Activated CD4-positive, alpha-beta T cell treated with anti-CD3 and anti-CD28 coated beads, Interleukin-10, Interleukin-2, amounts not matched to agents 100 ng/mL and 50 ng/mL, durations not matched to agents 16 hours and 8 hours (primary cell): ENCODE measurements around the gene MYADML2.
"Not testable (repeated sequence)": the region's sequence is repeated elsewhere in the genome, so short reads cannot be mapped to it uniquely, and the experiment has no call there.

Experiments used
- DNase-seq: peaks from one replicate; pipeline ENCODE4 v3.0.0-alpha.2; 2020

The MYADML2 gene

DNA sequence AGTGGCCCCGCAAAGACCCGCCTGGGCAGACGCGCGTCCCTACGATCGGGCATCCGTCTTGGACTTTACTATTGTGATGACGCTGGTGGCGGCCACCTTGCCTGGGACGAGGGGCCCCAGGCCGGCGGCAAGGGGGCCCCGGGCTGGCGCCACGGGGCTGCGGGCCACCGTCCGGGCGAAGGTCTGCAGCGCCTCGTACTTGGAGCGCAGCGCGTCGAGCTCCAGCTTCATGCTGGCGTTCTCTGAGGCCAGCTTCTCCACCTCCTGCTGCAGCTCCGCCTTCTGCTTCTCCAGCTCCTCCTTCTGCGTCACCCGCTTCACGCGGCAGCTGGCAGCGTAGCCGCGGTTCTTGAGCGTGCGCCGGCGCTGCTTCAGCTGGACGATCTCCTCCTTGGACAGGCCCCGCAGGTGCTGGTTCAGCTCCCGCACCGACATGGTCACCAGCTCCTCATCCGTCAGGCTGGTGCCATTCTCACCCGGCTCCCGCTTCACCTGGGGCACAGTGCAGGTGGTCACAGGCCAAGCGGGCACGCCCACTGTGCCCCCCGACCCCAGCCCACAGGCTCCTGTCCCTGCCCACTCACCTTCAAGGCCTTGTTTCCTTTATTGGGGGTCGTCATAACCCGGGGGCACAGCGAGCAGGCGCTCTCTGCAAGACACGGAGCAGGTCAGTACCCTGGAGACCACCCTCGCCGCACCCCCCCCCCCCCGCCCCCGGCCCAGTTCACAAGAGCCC lies 24.3 kb downstream of the MYADML2 start:
- DNase-seq: no peak

DNA sequence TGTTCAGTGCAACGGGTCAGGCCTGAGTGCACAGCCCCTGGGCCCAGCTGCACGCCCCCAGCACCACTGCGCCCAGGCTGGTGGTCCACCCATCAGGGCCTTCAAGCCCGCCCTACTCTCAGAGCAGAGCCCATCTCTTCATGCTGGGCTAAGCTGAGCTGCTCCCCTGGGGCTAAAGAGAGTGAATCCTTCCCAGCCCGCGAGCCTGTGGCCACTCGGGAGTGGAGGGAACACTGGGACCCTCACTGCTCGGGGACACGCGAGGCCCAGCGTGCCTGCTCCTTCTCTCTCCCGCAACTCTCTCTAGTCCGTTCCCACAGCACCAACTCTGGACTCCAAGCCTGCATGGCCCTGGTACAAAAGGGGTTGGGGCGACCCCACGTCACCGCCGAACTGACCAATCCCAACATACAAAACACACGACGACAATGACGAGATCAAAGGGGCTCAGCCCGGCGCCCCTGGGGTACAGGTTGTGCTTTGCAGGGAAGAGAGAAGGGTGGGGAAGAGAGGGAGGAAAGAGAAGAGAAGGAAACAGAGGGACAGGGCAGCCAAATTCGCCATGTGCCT lies 25.0 kb downstream of the MYADML2 start:
- no peak for DNase-seq

DNA sequence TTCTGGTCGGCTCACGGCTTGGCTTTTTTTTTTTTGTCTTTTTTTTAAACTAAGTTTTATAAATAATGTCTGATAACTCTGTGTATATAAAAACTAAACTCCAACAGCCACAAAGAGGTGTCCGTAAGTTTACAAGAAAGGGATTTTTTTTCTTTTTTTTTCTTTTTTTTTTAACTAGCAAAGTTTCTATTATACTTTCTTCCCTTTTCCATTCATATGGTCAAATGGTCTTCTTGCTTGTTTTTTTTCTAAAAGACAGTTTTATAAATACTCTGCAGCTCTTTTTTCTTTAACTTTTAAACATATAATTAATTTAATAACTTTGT lies 25.5 kb downstream of the MYADML2 start:
- DNase-seq: no peak

DNA sequence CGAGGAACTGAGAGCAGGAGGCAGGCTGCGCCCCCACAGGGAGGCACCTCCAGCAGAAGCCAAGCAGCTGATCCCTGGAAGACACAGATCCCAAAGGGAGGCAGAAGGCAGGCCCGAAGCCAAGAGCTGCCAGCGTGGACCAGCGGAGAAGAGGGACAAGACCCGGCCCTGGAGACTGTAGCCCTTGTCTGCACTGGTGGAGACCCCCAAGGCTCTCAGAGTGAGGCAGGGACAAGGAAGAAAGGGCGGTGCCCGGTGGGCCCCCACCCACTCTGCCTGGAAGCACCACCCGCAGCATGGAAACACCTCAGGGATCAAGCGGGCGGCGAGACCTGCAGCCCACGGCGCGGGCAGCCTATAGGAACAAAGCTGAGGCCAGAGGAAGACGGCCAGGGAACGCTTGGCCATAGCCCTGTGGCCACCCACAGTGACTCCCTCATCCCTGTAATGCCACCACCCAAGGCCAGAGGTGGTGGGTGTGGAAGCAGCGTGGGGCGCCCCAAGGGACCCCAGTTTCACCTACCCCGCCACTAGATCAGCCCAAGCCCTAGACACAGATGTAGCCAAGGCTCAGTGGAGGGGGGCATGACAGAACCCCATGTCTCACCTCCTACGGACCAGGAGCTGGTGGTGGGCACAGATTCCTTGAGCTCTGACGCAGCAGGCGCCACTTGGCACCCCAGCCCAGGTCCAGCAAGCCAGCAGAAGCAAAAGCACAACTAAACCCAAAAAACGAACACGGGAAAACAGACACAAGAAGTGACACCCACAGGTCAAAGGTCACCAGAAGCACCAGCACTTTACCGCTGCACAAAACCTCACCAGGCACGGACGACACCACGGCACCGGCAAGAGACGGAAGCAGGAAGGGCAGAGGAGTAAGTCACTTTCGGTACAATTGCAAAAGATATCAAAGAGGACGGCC lies 26.2 kb downstream of the MYADML2 start:
- no peak for DNase-seq

DNA sequence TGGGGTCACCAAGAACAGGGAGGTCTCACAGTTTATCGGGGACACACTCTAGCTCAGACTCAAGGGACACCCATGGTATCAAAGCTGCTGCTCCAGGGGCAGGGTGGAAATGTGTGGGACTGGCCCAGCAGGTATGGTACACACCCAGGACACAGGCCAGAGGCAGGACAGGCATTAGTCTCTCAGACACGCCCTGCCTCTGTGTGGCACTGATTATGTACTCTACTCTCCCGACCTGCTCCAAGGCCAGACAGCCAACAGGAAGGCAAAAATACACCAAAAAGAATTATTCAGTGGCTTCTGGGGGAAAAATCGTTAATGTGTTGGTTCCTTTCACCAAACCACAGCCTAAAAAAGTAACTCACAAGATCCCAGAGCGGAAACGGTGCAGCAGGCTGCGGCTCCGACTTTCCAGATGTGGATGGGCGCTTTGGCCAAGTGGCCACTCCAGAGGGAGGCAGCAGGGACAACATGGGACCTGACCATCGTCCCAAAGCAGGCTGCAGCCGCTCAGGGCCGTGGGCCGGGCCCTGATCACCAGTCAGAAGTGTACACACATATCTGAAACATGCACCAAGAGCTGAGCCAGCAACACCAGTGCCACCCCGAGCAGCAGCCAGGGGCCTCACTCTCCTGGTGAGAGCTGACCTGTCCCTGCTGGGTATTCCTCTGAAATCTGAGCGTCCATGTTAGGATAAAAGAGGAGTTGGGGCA lies 28.0 kb downstream of the MYADML2 start:
- DNase-seq: no peak

DNA sequence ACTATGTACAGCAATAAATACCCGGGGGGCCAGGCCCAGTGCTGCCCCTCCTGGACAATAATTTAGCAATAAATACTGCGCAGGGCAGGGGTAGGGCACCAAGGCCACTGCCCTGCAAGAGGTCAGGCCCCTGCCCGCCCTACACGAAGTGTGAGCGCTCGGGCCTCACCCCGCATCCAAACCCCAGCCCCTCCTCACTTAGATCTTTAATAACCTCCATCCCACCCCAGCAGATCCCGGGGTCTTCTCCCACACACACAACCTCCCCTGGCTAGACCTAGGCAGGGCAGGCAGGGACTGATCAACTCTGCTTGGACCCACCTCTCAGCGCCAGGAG lies 28.7 kb downstream of the MYADML2 start:
- DNase-seq: not testable (repeated sequence)

DNA sequence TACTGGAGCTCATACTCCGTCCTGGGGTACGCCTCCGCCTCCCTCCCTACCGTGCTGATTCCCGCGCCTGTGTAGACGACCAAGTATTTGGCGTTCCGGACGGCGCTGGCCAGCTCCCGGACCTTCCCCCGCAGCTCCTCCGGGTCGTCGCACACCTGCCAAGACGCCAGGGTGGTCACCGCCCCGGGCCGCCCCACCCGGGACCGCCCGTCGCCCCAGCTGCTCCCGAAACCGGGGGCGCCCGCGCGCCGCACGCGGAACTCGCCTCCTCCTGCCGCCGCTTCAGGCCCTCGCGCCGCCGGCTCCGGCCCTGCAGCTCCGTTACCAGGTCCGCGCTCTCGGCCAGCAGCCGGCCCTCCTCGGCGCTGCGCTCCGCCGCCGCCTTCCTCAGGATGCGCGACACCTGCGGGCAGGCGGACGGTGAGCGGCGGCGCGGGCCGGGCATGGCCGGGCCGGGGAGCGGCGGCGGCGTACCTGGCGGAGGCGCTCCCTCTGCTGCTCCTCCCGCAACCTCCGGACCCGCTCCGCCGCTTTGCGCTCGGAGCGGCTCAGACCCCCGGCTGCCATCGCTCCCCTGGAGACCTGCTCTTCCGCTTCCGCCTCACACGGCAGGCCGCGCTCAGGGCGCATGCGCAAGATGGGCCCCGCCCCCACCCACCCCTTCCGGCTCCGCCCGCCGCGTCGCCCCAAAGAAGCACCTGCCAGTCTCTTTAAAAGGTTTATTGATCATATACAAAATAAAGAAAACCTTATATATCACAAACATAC lies 29.3 kb downstream of the MYADML2 start, which contains the start of gene SIRT7:
Gene SIRT7 (minus strand): TSS at position 612 of the 768 bp plus-strand sequence. CDS start 45 bp downstream, at position 567.
- DNase-seq: peak; percentile 90

DNA sequence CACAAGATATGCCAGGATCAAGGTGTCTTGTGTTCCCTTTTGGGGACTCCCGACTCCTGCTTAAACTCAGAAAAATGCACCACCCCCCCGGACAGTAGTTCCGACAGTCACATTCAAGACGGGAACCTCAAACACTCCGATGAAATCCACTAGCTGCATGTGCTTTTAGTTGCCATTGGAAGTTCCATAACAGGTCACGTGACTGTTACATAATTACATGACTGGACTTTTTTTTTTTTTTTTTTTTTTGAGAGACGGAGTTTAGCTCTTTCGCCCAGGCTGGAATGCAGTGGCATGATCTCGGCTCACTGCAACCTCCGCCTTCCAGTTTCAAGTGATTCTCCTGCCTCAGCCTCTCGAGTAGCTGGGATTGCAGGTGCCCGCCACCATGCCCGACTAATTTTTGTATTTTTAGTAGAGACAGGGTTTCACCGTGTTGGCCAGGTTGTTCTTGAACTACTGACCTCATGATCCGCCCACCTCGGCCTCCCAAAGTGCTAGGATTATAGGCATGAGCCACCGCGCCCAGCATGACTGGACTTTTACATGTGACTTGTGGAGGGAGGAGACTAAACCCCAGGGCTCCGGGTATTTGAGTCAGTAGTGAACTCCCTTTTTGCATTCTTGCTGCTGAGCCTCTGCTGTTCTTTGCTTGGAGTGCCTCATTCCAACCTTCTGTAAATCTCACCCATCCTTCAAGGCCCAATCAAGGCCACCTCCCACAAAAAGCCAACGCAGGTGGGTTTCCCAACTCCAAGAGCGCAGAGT lies 30.6 kb downstream of the MYADML2 start:
- no peak for DNase-seq

DNA sequence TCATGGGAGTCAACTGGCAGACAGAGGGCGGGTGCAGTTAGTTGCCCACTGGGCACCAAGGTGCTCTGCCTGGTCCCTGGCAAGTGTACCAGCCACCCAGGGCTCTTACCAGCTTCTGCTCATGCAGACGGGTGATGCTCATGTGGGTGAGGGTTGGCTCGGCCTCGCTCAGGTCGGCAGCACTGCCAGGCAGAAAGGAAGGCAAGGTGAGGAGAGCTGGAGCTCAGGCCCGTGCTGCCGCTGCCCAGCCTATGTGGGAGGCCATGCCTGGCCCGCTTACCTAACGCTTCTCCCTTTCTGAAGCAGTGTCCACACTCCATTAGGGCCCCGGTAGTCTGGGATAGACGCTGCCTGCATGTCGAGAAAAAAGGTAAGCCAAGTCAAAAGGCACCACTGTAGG lies 31.7 kb downstream of the MYADML2 start:
- DNase-seq: no peak

DNA sequence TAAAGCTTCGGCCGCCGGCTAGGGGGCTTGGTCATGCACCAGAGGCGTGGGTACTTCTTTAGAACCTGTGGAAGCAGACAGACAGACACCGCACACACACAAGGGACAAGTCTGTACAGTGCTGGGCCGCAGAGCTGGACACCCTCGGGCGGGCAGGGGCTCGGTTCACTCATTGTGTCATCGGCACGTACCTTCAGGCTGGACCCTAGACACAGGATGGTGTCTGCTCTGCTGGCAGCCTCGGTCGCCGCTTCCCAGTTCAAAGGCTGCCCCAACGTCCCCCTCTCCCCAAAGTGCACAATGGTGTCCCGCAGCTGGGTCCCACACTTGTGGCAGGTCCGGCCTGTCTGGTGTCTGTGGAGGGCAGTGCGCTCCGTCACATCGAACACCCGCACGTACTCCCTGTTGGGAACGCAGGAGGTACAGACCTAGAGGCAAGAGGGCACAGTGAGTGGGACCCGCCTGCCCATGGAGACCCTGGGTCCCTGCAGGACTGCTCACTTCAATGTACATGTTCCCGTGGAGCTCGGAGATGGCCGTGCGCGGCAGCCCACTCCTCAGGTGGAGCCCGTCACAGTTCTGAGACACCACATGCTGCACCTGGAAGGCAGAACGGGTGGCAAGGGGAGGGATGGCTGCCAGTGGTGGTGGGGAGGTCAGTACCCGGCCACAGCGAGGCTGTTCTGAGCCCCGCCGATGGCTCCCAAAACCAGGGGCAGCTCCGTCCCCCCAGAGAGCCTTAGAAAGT lies 32.8 kb downstream of the MYADML2 start:
- no peak for DNase-seq

DNA sequence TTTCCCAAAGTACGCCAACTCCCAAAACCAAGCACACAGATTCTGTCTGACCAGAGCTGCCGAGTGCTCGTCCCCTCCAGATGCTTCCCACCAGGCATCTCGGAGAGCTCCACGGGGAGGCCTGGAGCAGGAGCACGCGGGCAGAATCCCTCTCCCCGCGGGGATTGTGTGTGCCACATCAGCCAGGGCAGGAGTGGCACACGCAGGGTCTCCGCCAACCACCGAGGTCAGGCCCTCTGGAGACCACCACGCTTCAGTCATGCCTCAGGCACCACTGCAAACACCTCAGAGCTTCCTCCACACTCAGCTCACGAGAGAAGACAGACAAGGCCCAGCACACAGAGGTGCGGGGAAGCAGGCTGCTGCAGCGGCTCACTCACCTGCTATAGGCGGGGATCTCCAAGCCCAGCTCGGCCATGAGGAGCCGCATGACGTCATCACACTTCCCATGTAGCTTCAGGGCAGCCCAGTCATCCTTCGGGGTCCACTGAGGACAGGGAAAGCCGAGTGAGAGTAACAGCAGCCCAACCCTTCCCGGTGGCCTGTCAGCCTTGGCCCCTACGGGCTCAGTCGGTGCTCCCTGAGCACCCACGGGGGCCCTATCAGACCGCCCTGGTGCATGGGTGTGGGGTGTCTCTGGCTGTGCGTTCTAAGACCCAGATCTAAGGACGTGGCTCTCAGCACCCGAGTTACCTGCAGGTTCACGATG lies 33.5 kb downstream of the MYADML2 start:
- DNase-seq: no peak

DNA sequence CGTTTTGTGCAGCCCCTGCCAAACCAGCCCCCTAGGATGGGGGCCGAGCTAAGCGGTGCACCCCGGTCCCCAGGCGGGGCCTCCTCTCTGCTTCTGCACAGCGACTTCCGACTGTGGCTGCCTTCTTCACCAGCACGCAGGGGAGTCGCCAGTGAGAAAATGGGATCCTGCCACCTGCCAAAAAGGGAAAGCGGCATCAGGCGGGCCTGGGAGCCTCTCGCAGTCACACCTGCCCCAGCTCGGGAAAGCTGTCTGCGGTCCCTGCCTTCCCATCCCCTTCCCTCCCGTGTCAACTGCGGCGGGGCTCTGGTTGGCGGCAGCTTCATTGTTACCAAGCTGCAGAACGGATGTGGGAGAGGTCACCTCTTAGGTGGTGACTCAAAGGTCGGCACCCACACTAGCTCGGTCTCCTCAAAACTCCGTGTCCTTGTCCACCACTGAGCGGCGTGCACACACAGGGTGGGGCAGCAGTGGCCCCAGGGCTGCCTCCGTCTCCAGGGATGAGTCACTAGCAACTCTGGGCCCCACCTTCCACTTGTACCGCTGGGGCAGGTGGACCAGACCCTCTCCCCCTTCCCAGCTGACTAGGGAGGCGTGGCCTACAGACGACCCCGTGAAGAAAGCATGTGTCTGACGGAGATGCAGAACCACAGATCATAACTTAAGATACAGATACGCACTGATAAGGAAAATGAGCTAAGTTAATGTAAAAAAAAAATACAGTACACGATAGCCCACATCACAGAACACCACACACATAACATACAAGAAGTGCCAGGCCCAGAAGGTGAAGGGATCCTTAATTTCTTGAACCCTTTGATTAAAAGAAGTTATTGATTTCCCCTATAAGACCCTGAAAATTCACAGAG lies 34.4 kb downstream of the MYADML2 start:
- no peak for DNase-seq

DNA sequence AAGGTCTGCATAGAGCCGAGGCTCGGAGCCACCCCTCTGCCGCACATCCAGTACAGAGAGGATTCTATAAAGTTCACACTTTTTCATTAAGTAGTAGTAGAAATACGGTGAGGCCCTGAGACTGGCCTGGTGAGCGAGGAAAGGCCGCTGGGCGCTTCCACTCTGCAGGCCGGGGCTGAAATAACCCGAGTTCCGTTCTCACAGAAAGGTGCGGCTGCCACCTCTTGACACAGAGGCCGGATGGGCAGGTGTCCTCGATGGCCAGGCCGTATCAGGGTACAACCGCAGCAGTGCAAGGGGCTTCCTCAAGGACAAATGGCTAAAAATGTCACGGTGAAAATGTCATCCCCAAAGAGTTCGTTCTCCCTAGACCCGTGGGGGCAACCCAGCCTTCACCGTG lies 35.1 kb downstream of the MYADML2 start:
- no peak for DNase-seq

DNA sequence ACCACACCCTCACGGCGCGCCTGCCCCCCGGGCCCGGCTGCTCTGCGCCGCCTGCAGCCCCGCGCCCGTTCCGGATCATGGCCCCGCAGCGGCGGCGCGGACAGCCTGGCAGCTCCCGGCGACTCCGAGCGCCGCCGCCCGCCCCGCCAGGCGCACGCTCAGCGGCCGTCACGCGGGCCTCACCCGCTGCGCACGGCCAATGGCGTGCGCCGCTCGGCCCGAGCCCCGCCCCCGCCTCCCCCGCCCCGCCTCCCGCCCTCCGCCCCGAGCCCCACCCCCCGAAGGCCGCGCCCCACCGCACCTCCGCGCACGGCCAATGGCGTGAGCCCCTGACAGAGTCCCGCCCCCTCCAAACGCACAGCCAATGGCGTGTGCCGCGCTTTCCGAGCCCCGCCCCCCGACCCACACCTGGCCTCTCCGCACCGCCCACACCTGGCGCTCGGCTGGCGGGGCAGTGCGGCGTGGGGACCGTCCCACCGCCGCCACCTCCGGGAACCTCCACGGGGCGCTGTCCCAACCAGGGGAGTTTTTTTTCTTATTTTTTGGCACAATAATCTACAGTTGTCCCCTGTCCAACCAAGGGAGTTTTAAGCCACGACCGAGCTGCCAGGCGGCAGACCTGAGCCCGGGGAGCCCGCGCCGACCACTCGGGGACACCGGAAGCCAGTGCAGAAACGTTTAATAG lies 35.6 kb downstream of the MYADML2 start, which contains the start of gene PCYT2:
Gene PCYT2 (minus strand): TSS at position 123 of the 685 bp plus-strand sequence. CDS start 44 bp downstream, at position 79.
- DNase-seq: peak; percentile 95

DNA sequence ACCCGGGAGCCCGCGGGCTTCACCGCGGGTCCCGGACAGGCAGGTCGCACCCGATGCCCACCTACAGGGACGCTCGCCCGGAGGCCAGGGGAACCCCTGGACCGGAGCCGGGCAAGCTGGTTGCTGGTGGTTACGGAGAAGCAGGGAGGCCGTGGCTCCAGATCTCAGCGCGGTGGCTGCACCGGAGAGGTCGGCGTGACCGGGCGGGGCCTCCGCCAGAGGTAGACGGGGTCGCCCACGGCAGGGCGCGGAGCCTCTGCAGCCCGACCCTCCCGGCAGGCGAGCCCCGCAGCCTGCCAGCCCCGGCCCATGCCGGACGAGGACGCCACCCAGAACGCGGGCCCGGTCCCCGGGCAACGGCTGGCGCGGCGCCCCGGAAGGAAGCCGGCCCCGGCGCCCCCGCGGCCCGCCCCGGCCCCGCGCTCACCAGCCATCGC lies 36.2 kb downstream of the MYADML2 start:
- no peak for DNase-seq

DNA sequence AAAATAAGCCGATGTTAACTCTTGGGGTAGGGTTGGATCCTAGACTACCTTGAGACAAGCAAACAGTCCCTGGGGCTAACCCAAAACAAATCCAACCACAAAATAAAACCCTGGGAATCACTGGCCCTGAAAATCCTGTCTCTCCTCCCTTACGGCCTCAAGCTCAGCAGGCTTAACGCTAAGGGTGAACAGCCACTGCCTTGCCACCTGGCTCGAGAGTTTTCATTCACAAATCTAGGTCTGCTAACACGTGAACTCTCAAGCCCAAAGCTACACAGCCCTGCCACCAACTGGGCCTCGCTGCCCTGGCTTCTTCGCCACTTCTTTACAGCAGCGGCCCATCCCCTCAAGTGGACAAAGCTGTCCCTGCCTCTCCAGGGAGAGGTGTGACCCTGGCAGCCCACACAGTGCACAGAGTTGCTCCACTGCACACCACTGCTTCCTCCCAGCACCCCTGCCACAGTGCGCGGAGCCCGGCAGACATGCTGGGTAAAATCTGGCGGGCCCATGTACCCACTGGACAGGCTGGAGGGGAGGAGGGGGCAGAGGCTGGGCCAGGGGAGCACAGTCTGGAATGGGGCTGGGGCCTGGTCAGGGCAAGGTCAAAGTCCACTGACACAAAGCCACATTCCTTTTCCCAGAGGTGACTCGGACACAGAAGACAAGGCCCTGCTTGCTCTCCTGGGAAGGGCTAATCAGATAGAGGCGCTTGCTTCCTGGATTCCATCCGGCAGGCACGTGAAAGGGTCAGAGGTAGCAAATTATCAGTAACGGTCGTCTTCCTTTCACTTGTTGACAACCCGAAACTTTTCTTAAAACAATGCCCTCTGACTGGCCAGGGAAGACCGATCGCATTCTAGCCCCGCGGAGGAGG lies 36.8 kb downstream of the MYADML2 start:
- no peak for DNase-seq

DNA sequence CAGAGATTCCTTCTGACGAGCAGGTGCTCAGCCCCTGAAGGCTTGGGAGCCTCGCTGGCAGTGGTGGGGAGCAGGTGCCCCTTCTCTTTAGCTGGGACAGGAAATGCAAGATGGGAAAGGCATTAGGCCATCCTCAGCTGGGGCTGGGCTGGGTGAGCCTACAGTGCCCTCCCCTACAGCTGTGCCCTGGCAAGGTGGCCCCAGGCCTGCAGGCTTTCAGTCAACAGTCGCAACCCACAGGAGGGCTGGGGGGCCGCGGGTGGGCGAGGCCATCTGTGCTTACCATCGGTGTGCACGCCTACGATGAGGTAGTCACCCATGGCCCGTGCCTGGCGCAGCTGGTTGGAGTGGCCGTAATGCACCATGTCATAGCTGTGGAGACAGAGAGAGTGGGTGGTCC lies 37.8 kb downstream of the MYADML2 start:
- no peak for DNase-seq
